Measurements from ENCODE around the gene ZBTB47.

Gene ZBTB47

DNA sequence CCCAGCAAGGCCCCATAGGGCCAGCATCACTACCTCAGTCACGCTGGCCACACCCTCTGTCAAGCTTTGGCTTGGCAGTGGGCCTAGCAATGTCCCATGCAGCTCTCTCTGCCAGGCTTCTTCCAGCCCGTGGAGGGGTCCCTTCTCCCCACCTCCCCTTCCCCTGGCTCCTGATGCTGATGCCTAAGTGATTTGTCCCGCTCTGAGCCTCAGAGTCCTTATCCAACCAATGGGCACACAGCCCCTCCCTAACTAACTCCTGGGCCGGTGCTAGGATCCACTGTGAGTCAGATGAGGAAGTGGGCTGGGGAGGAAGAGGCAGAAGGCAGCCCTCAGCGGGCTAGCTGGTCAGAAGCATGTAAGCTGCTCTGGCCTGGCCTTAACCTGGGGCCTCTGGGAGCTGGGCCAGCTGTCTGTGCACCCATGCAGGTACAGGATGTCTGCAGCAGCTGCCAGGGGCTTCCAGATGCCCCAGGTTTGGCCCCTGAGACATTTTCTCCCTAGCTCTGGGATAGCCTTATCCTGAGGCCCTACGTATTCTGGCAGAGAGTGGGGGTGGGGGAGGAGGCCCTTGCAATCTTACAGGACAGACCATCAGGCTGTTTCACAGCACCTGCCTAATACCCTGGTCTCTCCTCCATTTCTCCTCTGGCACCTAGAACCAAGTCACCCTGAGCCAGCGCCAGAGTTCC lies 740 bp upstream of the ZBTB47 start:
- no peak for DNase-seq (ENCODE audit: low spot score)

GRCh38 chr3:42653303-42653559 lies 266 bp upstream of the ZBTB47 start:
- no peak for DNase-seq (ENCODE audit: low spot score)

DNA sequence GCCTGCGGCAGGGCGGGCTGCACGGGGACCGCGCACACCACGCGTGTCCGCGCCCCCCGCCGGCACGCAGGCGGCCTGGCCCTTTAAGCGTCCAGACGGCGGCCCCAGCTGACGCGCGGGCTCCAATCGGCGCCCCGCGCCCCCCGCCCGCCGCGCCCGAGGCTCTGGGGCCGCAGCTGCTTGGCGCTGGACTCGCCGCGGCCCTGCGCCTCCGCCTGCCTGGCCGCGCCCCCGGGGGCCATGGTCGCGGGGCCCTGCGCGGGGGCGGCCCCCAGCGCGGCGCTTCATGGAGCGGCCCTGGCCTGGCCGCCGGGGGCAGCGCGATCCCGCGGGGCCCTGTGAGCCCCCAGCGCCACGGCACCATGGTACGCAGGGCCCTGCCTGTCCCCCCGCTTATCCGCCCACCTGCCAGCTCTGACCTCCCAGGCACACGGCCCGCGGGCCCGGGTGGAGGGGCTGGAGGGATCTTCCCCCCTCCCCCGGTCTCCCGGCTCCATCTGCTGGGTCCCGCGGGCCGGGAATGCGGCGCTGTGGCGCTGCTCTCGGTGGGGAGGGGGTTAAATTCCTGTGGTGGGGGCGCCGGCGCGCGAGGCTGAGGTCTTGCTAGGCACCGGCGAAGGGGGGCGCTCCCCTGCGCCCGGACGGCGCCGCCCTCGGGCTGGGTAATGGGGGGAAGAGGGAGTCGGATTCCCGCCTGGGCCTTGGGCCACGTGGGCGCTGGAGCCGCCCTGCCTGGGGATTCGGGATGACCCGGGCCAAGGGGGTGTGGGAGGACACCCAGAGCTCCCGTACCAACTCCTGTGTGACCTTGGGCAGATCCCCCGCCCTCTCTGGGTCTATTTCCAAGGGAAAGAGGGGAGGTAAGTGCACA lies 1.1 kb downstream of the ZBTB47 start:
- no peak for DNase-seq (ENCODE audit: low spot score)

- DNase-seq (ENCODE audit: low spot score) = no peak
Observed at GRCh38 chr3:42655331-42655888, 1.9 kb downstream of the ZBTB47 start.

- no peak for DNase-seq (ENCODE audit: low spot score)
Observed at GRCh38 chr3:42655980-42656679, 2.6 kb downstream of the ZBTB47 start.

DNA sequence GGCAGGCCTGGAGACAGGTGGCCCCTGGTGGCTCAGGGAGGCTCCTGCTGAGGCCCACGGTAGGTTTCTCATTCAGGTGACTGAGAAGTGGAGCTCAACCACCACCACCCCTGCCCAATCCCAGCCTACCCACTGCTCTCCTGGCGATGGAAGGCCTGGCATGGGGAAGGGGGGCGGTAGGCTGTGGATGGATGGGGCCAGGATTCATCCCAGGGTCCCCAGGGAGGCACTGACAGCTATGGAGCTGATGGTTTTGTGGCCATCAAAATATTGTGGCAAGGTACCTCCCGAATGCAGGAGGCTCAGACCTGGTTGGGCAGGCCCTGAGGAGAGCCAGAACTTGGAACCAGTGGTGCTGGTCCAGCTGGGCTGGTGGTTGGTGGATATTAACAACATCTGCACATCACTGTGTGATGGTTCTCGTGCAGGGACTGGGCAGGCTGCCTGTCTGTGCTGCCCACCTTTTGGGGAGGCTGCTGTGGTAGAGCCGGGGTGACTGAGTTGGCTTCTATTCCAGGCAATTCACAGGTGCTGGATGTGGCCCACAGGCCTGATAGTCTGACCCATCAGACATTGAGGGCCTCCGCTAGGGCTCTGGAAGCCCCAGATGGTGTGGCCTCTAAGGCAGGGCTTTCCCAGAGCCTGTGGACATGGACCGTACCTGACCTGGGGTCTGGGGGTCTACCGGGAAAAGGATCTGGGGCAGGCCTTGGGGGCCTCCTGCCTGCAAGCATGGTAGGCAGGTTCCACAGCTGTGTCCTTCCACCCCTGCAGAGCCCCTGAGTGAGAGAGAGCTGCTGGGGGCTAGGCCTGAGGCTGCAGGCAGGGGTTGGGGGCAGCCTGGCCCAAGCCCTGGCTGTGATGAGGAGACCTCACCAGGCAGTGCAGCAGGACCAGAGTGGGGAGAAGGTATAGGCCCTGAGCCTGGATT lies 3.4 kb downstream of the ZBTB47 start:
- no peak for DNase-seq (ENCODE audit: low spot score)

DNA sequence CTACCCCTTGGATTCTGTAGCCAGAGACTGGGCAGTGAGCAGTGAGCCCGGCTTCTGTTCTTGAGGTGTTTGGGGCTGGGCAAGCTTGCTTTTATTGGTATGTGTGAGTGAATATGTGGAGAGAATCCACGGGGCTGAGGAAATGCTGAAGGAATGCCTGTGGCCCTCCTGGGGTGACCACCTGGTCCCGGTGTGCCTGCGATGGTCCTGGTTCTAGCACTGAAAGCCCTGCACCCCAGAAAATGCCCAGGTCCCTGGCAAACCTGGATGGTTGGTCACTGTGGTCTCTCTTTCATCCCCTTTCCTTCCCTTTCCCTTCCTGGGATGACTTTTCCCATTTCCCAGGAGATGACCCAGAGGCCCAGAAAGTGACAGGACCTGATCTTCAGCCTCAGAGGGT lies 4.2 kb downstream of the ZBTB47 start:
- no peak for DNase-seq (ENCODE audit: low spot score)

DNA sequence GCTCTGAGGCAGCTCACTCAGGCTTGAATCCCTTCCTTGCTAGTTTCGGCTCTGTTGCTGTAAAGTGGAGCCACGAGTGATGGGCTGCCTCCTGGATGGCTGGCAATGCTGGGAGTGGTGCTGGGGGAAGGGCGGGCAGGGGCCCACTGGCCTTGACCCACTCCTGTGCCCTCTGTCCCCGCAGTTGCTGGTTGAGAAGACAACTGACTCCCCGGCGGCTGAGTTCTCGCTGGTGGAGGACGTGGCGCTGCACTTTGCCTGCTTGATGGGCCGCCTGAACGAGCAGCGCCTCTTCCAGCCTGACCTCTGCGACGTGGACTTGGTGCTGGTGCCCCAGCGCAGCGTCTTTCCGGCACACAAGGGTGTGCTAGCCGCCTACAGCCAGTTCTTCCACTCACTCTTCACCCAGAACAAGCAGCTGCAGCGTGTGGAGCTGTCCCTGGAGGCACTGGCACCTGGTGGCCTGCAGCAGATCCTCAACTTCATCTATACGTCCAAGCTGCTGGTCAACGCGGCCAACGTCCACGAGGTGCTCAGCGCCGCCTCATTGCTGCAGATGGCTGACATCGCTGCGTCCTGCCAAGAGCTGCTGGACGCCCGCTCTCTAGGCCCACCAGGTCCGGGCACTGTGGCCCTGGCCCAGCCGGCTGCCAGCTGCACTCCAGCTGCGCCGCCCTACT lies 4.7 kb downstream of the ZBTB47 start:
- no peak for DNase-seq (ENCODE audit: low spot score)

DNA sequence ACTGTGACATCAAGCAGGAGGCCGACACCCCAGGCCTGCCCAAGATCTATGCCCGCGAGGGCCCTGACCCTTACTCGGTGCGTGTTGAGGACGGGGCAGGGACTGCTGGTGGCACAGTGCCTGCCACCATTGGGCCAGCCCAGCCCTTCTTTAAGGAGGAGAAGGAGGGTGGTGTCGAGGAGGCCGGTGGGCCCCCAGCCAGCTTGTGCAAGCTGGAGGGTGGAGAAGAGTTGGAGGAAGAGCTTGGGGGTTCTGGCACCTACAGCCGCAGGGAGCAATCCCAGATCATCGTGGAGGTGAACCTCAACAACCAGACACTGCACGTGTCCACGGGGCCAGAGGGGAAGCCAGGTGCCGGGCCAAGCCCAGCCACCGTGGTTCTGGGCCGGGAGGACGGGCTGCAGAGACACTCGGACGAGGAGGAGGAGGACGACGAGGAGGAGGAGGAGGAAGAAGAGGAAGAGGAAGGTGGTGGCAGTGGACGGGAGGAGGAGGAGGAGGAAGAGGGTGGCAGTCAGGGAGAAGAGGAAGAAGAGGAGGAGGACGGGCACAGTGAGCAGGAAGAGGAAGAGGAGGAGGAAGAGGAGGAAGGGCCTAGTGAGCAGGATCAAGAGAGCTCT lies 5.4 kb downstream of the ZBTB47 start:
- DNase-seq (ENCODE audit: low spot score) = no peak

DNA sequence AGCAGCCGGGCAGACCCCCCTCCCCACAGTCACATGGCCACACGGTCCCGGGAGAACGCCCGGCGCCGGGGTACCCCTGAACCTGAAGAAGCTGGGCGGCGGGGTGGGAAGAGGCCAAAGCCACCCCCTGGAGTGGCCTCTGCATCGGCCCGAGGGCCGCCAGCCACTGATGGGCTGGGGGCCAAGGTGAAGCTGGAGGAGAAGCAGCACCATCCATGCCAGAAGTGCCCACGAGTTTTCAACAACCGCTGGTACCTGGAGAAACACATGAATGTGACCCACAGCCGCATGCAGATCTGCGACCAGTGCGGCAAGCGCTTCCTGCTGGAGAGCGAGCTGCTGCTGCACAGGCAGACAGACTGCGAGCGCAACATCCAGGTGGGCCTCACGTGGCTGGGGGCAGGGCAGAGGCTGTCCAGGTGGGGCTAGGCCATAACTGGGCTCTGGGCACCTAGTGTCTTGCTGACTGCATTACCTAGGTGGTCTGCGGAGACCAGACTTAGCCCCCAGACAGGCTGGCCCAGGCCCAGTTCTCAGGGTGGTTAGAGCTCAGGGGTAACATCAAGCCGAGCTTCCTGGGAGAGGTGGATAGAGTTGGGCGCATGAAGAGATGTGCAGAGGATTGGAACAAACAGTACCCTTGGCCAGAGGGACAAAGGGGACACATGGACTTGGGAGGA lies 6.1 kb downstream of the ZBTB47 start:
- DNase-seq (ENCODE audit: low spot score) = no peak

DNA sequence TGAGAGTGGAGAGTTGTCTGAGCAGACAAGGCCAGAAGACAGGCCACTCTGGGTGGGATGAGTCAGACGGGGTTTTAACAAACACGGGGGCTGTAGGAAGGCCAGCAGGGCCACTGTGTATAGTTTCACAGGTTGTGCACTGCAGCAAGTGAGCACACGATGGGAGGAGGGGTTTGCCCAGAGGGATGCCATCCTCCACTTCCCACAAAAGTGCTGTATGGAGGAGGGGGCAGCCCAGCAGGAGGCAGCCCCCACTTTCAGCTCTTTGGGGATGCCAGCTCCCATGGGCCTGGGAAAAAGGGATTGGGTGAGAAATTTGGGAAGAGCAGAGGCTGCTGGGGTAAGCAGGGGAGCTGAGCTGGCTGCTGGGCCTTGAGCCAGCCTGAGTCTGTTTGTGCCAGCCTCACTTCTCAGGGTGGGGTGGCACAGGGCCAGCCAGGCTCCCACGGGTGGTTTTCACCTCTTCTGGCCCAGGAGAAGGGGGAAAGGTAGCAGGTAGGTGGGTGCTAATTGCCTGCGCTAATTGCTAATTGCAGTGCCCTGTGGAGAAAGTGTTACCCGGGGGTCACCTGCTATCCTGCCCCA lies 6.7 kb downstream of the ZBTB47 start:
- DNase-seq (ENCODE audit: low spot score) = no peak

DNA sequence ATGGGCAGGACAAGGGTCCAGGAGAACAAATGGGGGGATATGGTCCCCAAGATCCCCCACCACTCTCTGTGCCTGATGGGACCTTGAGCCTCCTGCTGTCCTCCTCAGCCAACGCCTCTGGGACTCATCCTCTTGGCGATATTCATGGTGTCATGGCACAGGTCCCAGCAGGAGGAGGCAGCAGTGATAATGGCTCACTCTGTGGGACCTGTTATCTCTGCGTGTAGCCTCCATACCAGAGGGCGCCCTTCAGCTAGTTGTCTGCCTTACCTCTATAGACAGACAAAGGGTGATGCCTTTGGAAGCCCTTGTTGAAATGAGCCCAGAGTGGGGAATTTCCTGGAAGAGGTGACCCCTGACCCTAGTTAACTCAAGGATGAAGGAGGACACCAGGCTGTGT lies 7.4 kb downstream of the ZBTB47 start:
- peak; percentile 13 for DNase-seq (ENCODE audit: low spot score)

GRCh38 chr3:42661593-42662022 lies 8.1 kb downstream of the ZBTB47 start:
- DNase-seq (ENCODE audit: low spot score) = no peak

DNA sequence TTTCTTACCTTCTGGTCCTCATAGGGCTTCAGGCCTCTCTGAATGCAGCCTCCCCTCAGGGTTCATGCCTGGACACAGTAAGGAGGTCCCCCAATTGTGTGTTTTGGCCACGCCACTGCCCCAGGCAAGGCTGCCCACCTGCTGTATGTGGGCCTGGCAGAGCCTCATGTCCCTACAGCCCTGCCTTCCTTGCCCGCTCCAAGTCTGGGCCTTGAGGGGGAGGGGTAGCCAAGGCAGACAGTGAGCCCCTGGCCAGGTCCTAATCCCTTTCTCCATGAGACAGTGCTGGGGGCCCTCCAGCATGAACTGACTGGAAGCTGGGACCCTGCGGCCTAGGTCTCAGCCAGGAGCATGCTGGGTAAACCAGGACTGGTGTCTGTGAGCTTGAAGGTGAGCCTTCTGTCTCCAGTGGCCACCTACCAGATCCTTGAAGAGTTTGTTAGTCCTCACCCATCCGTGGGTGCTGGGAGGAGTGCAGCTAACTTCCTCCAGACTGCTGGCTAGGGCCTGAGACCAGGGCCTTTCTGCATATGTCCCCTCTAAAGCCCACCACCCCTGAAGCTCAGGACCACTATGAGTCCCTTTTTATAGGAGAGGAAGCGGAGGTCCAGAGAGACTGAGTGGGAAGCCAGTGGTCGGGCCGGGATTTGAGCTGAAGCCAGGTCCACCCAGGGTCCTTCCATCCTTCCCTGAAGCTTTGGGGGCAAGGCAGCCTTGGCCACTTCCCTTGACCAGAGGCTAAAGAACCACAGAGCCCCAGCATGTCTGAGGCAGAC lies 8.7 kb downstream of the ZBTB47 start:
- no peak for DNase-seq (ENCODE audit: low spot score)

GRCh38 chr3:42662813-42663535 lies 9.5 kb downstream of the ZBTB47 start:
- DNase-seq (ENCODE audit: low spot score) = no peak

DNA sequence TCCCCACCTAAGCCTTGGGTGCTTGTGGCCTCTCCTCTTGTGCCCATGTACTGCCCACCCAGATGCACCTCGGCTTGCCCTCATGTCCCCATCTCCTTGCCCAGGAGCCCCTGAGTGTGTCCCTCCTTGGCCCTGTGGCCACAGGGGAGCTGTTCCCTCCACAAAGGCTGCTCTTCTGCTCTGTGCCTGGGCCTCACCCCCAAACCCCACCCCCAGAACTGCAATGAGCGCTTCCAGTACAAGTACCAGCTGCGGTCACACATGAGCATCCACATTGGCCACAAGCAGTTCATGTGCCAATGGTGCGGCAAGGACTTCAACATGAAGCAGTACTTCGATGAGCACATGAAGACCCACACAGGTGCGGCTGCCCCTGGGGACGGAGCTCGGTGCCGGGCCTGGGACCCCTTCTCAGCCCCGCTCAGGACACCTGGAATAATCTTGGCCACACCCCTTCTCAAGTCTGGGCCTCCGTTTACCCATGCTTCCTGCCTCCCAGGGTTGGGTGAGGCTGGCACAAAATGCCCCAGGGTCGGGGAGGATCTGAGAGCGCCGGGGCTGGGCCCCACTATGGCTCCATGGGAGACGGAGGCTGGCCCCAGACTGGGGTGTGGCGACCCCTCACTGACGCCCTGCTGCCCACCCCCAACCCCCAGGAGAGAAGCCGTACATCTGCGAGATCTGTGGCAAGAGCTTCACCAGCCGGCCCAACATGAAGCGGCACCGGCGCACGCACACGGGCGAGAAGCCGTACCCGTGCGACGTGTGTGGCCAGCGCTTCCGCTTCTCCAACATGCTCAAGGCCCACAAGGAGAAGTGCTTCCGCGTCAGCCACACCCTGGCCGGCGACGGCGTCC lies 10.3 kb downstream of the ZBTB47 start:
- no peak for DNase-seq (ENCODE audit: low spot score)

DNA sequence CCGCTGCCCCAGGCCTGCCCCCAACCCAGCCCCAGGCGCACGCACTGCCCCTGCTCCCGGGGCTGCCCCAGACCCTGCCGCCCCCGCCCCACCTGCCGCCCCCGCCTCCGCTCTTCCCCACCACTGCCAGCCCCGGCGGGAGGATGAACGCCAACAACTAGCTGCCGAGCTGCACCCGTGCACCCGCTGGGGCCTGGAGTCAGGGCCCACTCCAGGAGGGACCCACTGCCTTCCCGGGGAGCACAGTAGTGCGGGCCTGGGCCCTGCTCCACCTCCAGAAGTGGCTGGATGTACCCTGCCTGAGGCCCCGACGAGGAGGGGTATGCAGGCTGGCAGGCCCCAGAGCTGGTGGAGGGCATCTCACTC lies 10.9 kb downstream of the ZBTB47 start:
- no peak for DNase-seq (ENCODE audit: low spot score)

Measured in hematopoietic multipotent progenitor cell treated with erythropoietin and hydrocortisone succinate and interleukin-3 and kit ligand, for 17 days (in vitro differentiated cells).